ENCODE results near the gene SLC25A17. TPM values are rescaled to one million over a fixed set of nuclear protein-coding genes. Genes with fewer than 3 reads are reported as not detected.

SLC25A17 gene
- total RNA-seq, 2 donors from 2014 or later, result 7.6 to 8.3 TPM

DNA sequence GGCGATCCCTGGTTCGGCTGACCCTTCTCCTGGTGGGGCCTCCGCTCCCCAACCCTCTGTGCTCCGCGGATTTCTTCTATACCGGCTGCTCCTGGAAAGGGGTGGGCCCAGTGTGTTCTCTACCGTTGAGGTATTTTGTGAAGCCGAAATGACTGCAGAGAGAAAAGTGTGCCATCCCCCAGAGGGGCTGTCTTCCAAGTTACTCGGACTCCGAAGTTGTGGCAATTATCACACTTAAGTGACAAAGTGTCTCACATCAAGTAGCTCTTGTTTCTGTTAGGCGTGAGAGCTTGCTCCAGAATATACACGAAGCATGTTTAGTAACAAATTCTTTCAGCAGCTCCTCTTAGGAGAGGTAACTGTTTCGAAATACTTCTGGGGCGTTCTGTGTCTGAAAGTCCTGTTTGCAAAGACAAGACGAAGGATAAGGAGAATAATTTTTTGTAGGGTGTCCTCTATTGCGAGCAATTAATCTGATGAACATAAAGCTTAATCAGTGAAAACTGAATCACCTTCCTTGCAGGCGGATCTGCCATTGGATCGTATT is 38.2 kb upstream of the SLC25A17 start:
- Histone ChIP-seq H3K9me3 (no peaks in the 10 kb centered on the region), H3K4me1 (peaks cover 49% of the 10 kb centered on the region), H3K27ac (peak overlapping the region; percentile 82 to 99 (median 96)), H3K4me3 (peak overlapping the region; percentile 26 to 88), H3K36me3 (replicated peaks in 1 of 2; ENCODE audit: insufficient read depth in 1 of 2, low read depth in 2 of 2) (no peaks in the 10 kb centered on the region), H3K27me3 (no peaks in the 10 kb centered on the region)
- WGBS, 2 donors, result 1% methylated on average over 18 of the region's 18 CpGs
- DNase-seq, result no peak
- no peak for ATAC-seq
- TF ChIP-seq, protein P1, sequence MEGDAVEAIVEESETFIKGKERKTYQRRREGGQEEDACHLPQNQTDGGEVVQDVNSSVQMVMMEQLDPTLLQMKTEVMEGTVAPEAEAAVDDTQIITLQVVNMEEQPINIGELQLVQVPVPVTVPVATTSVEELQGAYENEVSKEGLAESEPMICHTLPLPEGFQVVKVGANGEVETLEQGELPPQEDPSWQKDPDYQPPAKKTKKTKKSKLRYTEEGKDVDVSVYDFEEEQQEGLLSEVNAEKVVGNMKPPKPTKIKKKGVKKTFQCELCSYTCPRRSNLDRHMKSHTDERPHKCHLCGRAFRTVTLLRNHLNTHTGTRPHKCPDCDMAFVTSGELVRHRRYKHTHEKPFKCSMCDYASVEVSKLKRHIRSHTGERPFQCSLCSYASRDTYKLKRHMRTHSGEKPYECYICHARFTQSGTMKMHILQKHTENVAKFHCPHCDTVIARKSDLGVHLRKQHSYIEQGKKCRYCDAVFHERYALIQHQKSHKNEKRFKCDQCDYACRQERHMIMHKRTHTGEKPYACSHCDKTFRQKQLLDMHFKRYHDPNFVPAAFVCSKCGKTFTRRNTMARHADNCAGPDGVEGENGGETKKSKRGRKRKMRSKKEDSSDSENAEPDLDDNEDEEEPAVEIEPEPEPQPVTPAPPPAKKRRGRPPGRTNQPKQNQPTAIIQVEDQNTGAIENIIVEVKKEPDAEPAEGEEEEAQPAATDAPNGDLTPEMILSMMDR (IDR thresholded peaks at IDR 0.05), result no peak
- TF ChIP-seq POLR2A (IDR thresholded peaks at IDR 0.05), result no peak
- intact Hi-C loops (cut with DNase I), result no loop called here

DNA sequence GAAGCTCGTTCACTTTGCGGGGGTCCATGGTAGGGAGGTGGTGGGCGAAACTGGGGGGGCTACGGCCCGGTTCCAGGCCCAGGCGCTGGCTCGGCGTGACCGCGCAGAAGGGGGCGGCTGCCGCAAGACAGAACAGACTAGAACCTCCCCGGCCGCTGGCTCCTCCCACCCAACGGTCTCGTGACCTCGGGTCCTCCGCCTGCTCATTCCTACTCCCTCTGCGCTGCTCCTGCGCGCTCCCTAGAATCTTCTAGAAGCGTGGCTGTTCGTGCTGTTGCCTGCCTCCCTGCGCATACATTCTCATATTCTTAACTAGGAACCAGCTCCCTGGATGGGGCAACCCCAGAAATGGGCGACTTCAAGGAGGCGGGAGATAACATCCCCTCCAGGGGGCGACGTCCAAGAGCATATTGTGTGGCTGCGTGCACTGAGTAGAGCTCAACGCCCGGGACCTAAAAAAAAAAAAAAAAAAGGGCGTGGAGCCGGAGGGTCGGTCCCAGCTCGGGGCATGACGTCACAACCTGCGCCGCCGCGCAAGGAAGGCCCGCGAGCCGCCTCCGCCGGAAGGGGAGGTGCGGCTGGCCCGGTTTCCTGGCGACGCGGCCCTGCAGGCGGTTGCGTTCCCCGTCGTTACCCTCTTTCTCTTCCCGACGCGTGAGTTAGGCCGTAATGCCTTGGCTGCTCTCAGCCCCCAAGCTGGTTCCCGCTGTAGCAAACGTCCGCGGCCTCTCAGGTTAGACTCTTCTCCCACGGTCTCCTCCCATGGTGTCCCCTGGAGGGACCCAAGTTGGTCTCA is 37.6 kb upstream of the SLC25A17 start, which contains the start of the genes ST13 and XPNPEP3:
Gene ST13, minus strand, starts transcription at position 127 of the 796 bp plus-strand sequence. Its CDS starts 99 bp downstream, at position 28.
Gene XPNPEP3, plus strand, starts transcription at position 636 of the 796 bp plus-strand sequence. Its CDS starts 34 bp downstream, at position 670.
- DNase-seq (peak; percentile 97 to 99 (median 98)), ATAC-seq (peak; percentile 95)
- Histone ChIP-seq H3K27me3 (no peaks in the 10 kb centered on the region), H3K36me3 (replicated peaks in 1 of 2; ENCODE audit: insufficient read depth in 1 of 2, low read depth in 2 of 2) (no peaks in the 10 kb centered on the region), H3K4me1 (peaks cover 51% of the 10 kb centered on the region), H3K27ac (peak within 1 kb of the TSS; percentile 82 to 99 (median 96)), H3K9me3 (no peaks in the 10 kb centered on the region), H3K4me3 (peak within 1 kb of the TSS; percentile 88)
- TF ChIP-seq, protein P1 (IDR thresholded peaks at IDR 0.05), result peak in 4 of 7 experiments; percentile 11 to 42 (median 26)
- TF ChIP-seq POLR2A (IDR thresholded peaks at IDR 0.05), result peak; percentile 50 to 69 (median 68)
- WGBS, 2 donors, result 0 to 1% methylated on average over 43 to 63 of the region's 63 CpGs
- intact Hi-C loops (cut with DNase I), result no loop called here

DNA sequence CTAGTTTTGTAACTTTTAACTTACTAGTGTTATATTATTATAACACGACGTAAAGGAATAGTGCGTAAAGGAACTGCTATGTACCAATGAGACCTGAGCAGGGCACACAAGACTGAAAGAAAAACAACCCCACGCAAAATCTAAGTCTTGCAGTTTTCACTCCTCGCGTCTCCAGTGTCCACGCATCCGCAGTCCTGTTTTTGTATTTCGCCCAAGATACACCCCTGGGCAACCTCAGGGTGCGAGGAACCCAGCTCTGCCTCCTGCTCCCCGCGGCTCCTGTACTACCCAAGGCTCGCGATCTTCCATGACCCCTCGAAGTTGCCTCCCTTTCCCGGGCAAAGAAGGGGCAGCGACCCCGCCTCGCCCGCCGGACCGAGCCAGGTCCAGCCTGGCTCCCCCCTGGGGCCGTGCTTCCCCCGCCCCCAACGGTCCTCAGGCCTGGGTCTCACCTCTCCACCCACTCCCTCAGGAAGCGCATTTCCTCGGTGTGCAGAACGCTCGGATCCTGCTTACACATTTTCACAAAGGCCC is 36.9 kb upstream of the SLC25A17 start:
- peak in 2 of 4 donors; percentile 23 to 32 for DNase-seq
- TF ChIP-seq POLR2A (IDR thresholded peaks at IDR 0.05), result no peak
- TF ChIP-seq, protein P1 (IDR thresholded peaks at IDR 0.05), result no peak
- 0 to 1% methylated on average over 24 to 29 of the region's 29 CpGs for WGBS, 2 donors
- Histone ChIP-seq H3K27ac (peak overlapping the region; percentile 82 to 99 (median 96)), H3K27me3 (no peaks in the 10 kb centered on the region), H3K4me1 (peaks cover 54% of the 10 kb centered on the region), H3K9me3 (no peaks in the 10 kb centered on the region), H3K4me3 (peak overlapping the region; percentile 88), H3K36me3 (replicated peaks in 1 of 2; ENCODE audit: insufficient read depth in 1 of 2, low read depth in 2 of 2) (no peaks in the 10 kb centered on the region)
- intact Hi-C loops (cut with DNase I), result no loop called here
- peak; percentile 11 for ATAC-seq

DNA sequence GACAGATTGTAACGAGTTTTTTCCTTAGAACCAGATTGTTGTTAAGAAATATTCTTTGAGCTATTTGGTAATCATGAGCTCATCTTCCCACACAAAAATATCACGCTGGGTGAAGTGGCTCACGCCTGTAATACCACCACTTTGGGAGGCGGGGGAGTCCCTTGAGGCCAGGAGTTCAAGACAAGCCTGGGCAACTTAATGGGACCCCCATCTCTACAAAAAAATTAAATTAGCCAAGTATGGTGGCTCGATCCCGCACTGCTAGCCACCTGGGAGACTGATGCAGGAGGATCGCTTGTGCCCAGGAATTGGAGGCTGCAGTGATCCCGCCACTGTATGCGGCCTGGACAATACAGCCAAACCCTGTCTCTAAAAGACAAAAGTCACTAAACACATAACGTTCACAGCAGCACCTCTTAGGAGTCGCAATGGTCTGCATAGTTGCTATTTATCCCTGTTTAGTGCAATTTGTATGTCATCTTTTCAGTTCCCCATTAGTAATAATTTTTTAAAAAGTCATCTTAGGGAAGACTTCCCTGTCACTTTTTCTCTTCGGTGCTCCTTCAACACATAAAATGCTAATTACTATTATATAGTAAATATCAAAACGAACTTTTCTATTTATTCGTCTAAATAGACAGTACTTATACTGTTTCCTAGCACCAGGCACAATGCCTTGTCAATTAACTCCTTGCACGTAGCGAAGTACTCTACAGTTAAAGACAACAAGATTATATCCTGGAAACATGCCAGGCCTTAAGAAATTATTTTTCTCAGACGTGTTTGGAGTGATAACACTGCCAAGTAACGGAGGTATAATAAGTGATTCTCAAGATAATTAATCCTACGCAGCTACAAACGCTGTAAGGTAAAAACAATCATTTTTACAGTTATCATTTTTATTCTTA is 36.2 kb upstream of the SLC25A17 start:
- WGBS, 2 donors, result 28% methylated on average over 20 of the region's 20 CpGs
- peak overlapping the region; percentile 88 for H3K4me3 ChIP-seq
- TF ChIP-seq POLR2A (IDR thresholded peaks at IDR 0.05), result no peak
- TF ChIP-seq, protein P1 (IDR thresholded peaks at IDR 0.05), result no peak
- no peak for ATAC-seq
- DNase-seq, result no peak
- H3K36me3 ChIP-seq (replicated peaks in 1 of 2; ENCODE audit: insufficient read depth in 1 of 2, low read depth in 2 of 2), result no peaks in the 10 kb centered on the region
- H3K27ac ChIP-seq, result peak overlapping the region in 3 of 4 donors; percentile 95 to 99 (median 98)
- H3K9me3 ChIP-seq, result no peaks in the 10 kb centered on the region
- no peaks in the 10 kb centered on the region for H3K27me3 ChIP-seq
- peaks cover 58% of the 10 kb centered on the region for H3K4me1 ChIP-seq
- intact Hi-C loops (cut with DNase I), result no loop called here

Data from body of pancreas (tissue), 4 donors.